Endometrial microvascular endothelial cells (primary cell): Measurements from ENCODE around the gene FOXP1. TPM values are rescaled to one million over a fixed set of nuclear protein-coding genes. Genes with fewer than 3 reads are reported as not detected.

Source experiments
- in situ Hi-C: cut with HindIII; loops from 2 replicates; pipeline ENCODE4 v1.10.0; 2017; ENCODE audit warnings: low sequenced_read_pairs, low pct_unique_long_range_greater_than_20kb; ENCODE audit errors: inconsistent ontology term
- total RNA-seq: library from RNA; depleted of rRNA; stranded (reverse); fragments of >200 nt; gene quantifications from one replicate; pipeline ENCODE4 v1.2.3, GENCODE V29; 2015; ENCODE audit errors: inconsistent ontology term

The FOXP1 gene
- total RNA-seq, 1 donor from 2014 or later, result 37.2 TPM

DNA sequence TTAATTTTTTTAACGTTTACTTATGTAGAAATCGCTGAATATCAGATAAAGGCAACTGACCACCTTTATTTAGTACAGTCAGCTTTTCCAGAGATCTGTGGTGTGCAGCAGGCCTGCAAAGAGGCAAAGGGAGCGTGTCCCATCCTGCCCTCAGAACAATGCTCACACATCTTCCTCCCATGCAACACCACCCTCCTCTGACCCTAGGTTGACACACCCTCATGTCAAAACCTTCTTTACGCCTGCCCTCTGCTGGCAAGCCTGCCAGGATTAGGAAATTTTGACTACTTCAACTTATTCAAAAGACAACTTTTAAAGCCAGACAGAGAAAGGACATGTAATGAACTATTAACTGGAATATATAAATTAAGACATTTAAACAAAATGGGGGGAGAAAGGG is 513.7 kb downstream of the FOXP1 start:
- in situ Hi-C loops, result loop anchor here (10.0 to 25.0 kb wide), 3 partner anchors 332 to 525 kb away; partner anchors contain the start of gene FOXP1

DNA sequence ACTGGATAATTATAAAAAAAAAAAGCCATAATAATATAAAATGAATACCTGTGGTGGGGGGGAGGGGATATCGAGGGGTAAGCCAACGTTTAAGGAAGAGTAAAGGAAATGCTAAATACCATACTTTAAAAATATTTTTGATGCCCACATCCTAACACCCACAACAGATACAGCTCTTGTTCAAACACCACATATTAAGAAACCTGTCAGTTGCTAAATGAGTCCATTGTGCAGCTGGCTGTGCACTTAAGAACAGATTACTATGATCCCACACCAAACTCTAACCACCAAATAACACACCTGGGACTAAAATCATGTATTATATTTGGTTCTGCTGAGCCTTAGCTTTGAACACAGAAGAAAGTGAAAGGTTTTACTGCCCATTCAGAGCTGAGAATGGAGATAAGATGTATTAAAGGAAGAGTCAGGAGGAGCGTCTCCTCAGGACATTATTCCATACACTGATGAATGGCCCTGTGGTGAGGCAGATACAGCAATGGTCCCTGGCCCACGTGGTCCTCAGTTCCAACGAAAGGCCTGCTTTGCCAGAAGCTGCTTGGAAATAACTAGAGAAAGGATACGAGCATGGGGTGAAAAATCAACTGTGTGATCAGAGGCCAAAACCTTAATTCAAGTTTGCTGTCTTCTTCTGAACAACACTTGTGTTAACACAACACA is 515.4 kb downstream of the FOXP1 start:
- in situ Hi-C loops, result loop anchor here (10.0 to 25.0 kb wide), 3 partner anchors 331 to 523 kb away; partner anchors contain the start of gene FOXP1

DNA sequence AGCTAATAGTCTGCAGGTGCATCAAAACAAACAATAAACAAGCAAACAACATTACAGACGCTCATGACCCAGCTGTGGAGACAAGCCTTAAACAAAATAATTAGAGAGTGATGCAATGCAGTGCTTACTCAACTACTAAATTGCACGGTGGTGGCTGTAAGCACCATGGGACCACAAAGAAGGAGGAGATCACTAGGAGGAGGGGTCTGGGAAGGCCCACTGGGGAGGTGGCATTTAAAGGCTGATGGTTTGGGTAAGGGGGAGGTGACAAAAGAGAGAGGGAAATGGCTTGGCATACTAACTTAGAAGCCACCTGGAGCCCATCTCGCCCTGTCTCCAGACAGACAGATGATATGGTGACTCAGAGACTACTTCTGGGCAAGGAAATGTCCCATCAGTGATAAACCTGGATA is 516.7 kb downstream of the FOXP1 start:
- in situ Hi-C loops, result loop anchor here (10.0 to 25.0 kb wide), 3 partner anchors 330 to 522 kb away; partner anchors contain the start of gene FOXP1

DNA sequence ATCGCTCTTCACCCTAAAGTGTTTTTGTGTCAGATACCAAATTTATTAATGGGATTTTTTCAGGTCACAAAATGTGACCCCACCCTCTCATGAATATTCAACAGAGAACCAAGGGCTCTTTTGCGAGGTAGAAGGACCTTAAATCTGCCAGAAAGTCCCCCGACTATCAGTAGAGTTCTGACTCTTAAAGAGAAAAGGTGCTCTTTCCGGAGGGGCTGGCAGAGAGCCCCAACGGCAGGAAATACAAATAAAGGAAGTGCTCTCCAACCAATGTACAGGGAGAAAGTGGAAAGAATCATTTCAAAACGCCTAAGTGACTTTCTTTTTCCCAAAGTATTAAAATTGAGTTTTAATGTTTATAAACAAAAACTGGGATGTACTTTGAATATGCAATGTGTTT is 517.2 kb downstream of the FOXP1 start:
- in situ Hi-C loops, result loop anchor here (10.0 to 25.0 kb wide), 3 partner anchors 329 to 522 kb away; partner anchors contain the start of gene FOXP1

DNA sequence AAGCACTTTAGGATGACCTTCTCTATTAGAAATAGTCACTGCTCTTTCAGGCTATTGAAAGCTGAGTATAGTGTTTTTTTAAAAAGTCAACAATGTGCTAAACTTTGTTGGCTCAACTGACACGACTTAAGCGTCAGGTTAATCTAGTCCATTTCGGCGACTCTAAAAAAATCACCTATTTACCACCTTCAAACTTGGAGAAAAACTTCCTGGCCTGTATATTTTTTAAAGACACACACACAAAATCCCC is 517.8 kb downstream of the FOXP1 start:
- in situ Hi-C loops, result loop anchor here (10.0 to 25.0 kb wide), 3 partner anchors 328 to 522 kb away; partner anchors contain the start of gene FOXP1

DNA sequence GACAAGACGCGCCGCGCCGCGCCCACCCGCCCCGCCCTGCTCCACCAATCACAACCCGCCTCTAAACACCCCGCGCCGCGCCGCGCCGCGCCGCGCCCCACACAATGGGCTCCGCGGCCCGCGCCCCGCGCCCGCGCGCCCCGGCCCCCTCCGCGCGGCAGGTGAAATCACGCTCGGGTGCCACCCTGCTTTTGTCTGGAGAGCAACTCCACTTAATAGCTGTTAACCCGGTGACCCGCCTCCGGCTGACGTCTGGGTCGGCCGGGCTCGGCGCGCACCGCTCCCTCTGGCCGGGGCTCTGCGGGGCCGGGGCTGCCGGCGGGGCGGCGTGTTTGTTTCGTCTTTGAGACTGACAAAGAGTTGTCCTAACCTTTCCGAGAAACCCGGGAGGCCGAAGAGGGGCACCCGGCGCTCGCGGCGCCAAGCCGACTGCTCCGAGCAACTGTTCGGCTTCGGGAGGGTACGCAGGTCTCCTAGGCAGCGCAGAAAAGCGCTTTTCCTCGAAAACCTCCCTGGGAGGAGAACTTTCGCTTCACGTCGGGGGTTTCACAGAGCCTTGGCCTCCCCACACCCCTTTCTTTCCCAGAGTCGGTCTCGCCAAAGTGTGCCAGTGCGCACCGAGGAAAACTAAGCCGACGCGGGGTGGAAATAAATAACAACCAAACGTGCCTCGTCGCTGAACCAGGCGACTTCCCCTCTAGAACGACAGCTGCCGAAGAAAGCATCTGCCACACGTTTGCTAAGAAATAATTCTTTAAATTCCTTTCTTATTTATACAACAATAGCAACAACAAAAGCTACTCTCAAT is 518.4 kb downstream of the FOXP1 start:
- in situ Hi-C loops, result loop anchor here (5.0 to 25.0 kb wide), 4 partner anchors 58 to 522 kb away; partner anchors contain the start of gene FOXP1

DNA sequence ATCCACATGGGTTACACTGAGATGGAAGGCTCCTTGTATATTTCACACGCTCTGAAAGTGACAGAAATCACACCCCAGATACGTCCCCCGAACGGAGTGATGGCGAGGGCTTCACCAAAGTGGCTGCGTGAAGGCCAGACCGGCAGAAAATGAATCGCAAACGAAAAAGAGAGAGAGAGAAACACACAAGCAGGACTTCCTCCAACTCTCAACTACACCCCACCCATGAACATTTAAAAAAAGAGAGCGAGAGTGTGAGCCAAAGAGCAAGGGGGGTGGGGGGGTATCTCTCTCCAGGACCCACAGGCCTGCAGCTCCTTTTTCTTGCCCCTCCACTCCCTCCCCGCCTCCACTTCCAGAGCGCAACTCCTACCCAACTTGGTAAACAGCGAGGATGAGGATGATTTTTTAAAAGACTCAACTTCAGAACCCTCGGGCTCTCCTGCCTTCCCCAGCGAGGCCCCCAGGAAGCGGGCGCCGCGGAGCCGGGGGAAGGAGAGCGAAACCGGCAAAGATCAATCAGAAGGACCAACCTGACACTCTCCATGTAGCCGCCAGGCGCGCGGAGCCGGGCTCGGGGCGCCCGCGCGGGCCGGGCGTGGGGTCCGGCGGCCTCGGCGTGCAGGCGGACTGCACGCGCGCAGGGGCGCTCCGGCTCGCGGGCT is 519.1 kb downstream of the FOXP1 start:
- in situ Hi-C loops, result loop anchor here (5.0 to 25.0 kb wide), 4 partner anchors 57 to 523 kb away; partner anchors contain the start of gene FOXP1

DNA sequence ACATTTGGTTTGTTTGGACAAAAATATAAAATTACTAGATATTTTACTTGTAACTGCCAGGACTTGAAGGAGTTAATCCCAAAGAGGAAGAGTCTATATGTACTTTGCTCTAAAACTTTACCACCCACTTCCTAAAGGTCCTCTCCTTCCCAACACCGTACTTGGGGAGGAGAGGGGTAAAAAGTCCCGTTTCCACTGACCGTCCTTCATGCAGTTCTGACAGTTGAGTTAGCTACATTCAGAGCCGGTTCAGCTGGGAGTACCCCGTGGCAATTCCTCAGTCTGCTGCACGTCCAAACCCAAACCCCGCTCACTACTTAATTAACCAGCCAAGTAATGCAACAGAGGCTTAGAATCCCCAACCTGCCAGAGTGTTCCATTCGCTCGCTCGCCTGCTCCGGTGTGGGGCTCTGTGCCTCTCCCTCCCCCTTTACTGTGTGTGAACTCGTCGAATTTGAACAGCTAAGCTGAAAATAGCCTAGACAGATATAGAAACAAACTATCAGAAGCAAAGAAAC is 519.7 kb downstream of the FOXP1 start:
- in situ Hi-C loops, result loop anchor here (5.0 to 25.0 kb wide), 4 partner anchors 57 to 523 kb away; partner anchors contain the start of gene FOXP1

DNA sequence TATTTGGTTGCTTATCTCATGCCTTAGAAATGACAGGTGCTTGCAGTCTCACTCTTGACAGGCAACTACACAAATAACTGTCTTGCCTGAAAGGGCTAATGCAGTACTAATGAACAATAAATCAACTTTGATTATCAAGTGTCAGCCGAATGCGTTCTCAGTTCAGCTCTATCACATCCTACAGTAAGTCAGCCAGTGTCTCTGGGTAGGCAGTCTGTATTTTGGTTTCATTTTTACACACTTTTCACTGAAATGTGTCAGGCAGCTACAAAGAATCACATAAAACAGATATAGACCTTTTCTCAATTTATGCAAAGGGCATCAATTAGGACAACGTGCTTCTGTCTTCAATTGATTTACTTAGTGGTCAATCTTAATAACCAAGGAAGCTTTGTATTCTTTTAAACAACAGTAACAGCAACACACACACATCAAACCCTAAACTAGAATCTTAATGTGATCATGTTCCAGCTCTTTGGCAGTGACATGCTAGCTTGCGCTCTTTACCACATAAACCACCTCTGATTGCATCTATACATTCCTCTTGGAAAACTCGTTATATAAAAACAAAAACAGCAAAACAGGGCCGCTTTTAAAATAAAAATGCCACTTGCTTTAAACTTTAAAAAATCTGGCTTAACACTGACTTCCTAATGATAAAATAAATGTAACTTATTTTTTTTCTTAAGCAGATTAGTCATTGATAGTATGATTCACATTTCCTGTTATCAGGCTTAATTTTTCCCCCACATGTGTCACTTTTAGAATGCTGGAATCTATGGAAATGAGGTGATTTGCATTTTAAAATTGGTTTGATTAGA is 520.4 kb downstream of the FOXP1 start:
- in situ Hi-C loops, result loop anchor here (5.0 to 25.0 kb wide), 4 partner anchors 56 to 524 kb away; partner anchors contain the start of gene FOXP1

DNA sequence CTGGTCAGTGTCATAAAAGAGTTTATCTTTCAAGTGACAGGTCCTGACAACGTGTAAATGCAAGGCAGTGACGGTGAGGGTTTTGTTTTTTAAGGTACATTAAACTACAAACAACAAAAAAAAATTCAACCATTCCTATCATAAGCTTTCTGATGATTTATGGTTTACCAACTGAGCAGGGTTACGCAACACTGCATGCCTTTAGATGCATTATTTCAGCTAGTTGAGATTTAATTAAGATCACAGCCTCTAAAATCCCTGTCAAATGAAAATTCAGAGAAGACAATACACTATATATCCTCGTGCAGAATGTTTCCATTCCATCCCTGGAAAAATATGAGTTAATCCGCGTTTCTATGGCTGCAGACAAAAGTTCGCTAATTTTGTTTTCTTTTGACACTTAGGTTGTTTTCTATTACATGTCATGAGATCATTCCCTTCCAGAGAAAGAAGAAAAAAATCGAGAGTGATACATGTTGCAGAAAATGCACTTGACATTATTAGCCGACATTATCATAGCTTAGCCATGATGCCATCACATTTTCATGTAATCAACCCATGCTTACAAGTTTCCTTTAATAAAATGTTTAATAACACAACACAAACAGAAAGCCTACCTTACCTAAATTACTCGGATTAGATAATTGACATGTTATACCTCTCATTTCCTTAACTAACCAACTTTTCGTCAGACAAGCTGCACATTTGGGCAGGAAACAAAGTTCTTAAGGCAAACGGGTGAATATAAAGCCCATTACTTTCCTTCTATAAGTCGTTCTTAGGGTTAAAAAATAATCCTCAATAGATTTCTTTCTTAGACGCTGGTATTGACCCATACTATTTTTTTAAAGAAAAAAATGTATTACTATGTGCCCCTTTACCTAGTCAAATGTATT is 521.2 kb downstream of the FOXP1 start:
- in situ Hi-C loops, result loop anchor here (5.0 to 25.0 kb wide), 4 partner anchors 55 to 525 kb away; partner anchors contain the start of gene FOXP1

DNA sequence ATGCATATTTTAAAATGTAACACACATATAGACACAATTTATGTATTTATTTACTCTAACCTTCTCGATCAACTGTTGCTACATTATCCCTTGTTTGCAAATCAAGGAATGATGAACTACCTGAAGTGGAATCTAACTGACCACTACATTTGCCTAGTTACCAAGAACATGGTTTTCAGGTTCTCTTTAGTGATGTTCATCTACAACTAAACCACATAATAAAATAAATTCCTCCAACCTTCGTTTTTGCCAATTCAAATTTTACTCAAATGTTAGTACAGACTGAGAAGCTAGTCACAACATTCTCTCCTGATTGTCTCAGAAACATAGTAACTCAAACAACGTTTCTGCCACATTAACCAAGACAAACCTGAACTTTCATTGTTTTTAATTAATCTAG is 521.9 kb downstream of the FOXP1 start:
- in situ Hi-C loops, result loop anchor here (5.0 to 25.0 kb wide), 4 partner anchors 54 to 526 kb away; partner anchors contain the start of gene FOXP1

DNA sequence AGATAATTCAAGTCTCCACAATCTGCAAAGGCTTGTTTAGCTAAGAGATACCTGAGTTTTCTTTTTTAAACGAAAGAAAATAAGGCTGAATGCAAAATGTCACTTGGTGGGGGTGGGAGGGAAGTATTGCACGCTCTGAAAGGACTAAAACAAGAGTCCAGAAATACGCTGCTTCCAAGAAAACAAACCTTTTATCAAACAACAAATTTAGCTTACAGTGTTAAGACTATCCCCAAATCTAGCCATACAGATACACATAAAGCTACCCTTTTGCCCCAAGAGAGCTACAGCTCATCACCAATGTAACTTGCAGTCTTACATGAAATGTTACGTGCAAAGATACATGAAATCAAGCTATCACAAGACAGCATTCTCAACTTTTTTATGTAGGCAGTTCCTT is 522.5 kb downstream of the FOXP1 start:
- in situ Hi-C loops, result loop anchor here (5.0 to 25.0 kb wide), 4 partner anchors 54 to 526 kb away; partner anchors contain the start of gene FOXP1

DNA sequence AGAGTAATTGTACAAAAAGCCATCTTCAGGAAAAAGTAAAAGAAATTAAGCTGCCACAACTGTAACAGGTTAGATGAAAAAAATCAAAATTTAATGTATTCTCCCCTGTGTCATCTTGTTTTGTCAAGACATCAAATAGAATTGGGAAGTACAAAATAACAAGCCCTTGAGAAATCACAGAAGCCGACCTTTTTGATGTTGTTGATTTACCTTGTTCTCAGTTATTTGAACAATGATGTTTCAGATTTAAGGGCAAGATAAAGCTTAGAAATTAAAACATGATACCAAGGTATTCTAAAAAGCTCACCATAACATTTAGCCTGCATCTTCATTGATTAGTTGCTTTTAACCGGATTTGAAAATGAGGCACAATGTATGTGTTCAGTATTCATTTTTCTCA is 523.0 kb downstream of the FOXP1 start:
- in situ Hi-C loops, result loop anchor here (5.0 to 25.0 kb wide), 4 partner anchors 53 to 527 kb away; partner anchors contain the start of gene FOXP1

DNA sequence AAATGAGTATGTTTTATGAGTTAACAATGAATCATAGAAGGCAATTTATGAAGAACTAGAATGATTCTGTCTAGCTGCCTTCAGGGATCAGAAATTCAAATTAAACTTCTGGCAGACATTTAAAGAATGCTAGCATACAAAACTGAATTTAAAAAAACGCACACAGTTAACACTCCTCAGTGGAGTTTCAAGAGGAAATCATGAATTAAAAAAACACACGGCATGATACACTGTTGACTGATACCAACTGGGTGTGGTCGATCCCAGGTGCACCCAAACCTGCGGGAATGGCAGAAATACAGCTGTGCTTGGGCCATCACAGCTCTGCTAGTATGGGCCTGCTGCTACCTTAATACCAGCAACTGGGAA is 526.0 kb downstream of the FOXP1 start:
- in situ Hi-C loops, result loop anchor here (25.0 kb wide), 2 partner anchors 320 to 530 kb away; partner anchors contain the start of gene FOXP1

DNA sequence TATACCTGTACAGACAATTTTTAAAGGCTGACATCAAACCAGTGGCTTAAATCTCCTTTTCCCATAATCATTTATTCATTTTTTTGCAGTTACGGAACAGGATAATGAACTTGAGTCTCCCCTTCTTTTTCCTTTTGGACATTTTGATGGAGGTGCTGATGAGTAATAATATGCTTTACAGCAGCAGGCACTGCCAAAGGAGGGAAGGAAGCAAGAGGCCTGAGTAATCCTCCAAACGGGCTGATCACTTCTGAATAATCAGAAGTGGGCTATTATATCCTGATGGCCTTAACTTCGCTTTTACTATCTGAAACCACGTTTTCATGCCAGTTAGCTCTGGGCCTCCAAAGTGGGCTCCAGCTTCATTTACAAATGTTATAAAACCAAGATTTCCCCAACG is 527.2 kb downstream of the FOXP1 start:
- in situ Hi-C loops, result loop anchor here (25.0 kb wide), 2 partner anchors 319 to 531 kb away; partner anchors contain the start of gene FOXP1

DNA sequence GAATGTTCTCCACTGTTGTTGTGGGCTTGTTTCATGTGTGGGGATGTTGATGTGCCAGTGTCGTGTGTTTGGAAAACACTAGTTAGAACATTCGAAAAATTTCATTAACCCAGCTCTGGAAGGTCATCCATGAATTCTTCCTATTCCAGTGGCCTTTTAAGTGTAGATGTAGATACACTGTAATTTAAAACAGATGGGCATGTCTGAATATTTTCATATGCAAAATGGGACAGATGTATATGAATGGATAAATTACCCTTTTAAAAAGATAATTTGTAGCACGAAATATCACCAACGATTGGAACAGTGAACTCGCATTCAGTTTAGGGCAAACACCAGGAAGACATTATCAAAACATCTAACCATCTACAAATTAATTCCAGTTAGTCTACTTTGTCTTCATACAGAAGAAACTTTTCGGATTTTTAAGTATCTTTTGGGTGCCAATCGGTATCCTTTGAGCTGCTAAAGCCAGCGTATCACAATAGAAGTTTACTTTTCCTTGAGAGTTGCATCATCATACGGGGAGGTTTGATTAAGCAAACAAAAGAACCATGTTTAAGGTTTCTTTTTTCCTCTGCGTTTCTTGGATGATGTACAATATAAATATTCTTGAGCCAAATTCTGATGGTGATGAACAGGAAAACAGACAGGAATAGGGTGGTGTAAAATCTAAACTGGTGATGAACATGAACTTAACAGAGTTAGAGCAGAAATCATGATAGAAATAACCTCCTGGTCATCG is 528.1 kb downstream of the FOXP1 start:
- in situ Hi-C loops, result loop anchor here (25.0 kb wide), 2 partner anchors 318 to 532 kb away; partner anchors contain the start of gene FOXP1
